ENCODE data around the gene WASF3.

The WASF3 gene

DNA sequence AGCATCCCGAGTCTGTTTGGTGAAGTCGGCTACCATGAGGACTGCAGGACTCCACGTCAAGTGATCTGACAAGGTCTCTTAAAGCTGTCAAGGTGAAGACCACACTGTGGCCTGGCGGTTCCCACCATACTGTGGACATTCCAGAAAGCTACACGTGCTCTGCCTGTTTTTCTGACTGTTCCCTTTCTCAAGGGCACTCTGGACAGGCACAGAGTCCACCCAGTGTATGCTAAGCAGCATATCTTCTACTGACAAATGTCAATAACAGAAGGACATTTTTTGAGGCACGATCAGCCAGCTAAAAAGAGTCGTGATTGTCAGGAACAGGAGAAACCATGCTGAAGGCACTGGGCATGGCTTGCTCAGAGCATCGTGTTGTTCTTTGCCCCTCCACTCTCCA is 12.8 kb upstream of the WASF3 start:
- DNase-seq (ENCODE audit: low read depth), result no peak

DNA sequence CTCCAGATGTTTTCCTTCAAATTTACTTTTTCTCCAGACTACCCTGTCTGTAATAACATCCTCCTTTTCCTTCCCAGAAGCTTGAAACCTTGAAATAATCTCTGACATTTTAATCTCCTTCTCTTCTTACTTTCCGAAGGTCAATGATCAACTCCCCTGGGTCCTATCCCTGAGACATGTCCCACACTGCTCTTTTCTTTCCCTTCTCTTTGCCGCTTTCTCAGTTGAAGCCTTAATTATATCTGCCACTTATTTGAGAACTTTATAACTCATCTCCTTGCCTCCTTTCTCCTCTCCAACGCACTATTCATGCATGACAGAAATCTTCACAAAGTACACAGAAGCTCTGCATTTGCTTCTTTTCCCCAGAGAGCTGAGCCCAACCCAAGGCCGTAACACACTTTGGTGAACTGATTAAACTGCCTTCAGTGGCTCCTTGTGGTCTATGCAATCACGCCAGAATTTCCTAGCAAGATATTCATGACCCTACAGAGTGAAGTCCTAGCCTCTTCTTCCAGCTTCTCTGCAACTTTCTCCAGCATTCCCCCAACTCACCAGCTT is 9.2 kb upstream of the WASF3 start:
- no peak for DNase-seq (ENCODE audit: low read depth)

DNA sequence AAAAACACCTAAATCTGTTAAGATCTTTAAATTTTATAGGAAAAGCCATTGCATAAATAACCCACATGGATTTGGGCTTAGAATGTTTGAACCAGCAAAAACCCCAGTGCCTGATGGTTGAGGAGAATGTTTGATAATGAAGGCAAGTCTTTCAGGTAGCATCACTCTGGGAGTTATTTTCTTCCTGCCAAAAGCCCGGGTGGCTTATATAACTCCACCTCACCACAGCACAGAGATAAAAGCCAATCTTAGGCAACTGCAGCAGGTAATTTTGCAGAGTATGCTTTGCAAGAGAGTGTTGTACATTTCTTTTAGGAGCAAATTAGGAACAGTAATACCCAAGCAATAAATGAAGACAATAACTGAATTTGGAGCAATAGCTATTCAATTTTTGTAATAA is 7.8 kb upstream of the WASF3 start:
- DNase-seq (ENCODE audit: low read depth), result no peak

DNA sequence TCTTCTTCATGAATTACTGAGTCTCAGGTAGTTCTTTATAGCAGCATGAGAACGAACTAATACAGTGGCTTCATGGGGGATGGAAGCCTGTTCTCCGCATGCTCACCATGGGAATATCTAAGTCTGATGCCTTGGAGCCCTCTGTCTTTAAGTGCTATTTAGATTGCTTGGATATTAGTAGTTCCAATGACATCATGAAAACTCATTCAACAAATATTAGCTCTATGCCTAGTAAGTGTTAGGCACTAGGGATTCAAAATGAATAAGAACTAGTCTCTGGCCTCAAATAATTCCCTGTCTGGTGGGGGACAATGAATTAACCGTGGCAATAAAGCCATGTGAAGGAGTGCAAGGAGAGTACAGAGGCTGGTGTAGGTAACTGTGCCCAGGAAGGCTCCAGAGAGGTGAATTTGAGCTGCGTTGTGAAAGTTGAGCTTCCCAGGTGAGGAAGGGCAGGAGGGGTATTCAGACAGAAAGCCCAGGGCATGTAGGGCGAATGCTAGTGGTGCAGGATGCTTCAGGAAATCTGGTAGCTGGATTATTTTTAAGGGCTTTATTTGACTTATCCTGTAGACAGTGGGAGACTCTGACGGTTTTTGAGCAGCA is 6.1 kb upstream of the WASF3 start:
- no peak for DNase-seq (ENCODE audit: low read depth)

DNA sequence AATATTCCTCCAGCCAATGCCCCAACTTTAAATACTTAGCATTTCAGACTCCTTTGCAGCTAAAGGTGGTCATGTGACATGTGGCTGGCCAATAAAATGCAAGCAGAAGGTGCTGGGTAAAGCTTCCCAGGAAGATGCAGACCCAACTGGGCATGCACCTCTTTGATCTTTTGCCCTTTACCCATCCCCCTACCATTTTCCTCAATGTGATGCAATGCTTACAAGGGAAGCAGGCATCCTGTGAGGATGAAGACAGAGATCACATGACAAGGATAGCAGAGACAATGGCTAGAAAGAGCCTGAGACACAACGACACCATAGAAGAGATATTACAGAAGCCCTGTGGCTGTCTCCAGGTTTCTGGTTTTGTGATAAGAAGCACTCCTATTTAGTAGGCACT is 2.1 kb upstream of the WASF3 start:
- DNase-seq (ENCODE audit: low read depth), result no peak

DNA sequence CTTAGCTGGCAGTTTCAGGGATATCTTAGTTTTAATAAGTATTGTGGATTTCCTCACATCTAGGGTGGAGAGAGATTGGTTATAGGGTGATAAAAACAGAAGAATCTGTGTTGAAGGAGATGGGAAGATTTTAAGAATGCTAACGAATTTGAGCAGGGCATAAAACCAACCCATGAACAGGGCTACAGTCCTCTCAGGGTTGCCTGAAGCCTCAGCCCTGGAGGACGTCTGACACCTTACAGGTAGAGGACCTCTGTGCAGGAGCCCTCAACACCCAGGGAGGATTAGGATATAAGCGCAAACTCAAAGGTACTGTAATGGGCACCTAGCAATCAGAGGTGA is 461 bp upstream of the WASF3 start:
- DNase-seq (ENCODE audit: low read depth), result no peak

DNA sequence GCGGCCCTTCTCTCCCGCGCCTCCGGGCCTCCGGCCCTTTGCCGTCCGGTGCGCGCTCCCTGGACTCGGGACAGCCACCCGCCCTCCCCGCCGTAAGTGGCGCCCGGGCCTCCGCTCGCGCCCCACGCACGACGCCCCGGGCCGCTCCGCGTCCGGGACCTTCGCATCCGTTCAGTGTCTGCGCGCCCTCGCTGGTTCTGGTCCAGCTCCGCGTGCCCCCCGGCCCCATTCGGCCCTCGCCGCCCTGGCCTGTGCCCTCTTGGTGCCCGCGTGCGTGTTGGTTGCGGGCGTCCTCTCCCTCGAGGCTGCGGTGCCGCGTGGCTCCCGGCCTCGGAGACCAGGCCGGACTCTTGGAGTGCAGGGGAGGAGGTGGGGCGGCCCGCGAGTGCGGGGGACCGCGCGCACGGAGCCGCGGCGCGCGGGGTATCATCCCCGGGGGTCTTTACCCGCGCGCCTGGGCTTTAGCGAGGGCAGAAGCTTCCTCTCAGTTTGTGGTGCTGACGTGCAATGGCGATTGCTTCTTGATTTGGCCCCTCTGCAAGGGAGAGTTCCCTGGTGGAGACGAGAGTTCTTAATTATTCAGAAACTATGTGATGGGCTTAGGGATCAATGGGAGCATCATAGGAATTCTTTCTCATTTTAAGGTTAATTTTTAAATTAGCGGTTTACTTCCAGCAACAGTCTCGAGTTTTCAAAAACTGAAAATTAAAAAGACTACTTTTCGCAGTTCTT is 757 bp downstream of the WASF3 start:
- DNase-seq (ENCODE audit: low read depth), result no peak

DNA sequence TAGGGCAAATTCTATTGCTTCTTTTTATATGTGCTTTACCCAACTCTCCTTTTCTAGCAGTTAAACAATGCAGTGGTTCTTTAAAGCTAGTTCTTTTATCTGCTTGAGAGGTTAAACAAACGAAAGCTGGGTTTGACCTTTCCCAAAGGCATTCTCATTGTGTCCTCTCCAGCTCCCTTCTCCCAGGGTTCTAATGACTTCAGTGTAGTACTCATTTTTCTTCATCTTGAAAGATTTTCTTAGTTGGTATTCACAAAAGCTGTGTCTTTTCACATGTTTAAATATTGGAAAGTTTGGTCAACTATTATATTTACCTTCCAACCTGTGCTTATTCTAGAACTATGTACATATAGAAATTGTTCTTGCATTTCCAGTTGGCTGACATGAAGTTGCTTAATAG is 1.5 kb downstream of the WASF3 start:
- DNase-seq (ENCODE audit: low read depth), result no peak

DNA sequence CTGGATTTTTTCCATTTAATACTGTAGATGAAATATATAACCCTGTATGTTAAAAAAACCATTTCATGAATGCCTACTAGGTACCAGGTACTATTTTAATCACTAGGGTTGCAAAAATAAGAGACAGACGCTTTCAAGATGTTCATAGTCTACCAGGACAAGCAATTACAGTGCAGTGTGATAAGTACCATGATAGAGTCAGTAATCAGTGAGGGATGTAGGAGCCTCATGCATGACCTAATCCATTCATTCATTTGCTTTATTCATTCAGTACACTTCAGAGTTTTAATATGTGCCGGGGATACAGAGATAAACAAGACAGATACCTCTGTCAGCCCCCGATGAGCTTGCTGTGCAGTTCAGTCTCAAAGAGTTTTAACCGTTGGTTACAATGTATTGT is 3.0 kb downstream of the WASF3 start:
- DNase-seq (ENCODE audit: low read depth), result no peak

DNA sequence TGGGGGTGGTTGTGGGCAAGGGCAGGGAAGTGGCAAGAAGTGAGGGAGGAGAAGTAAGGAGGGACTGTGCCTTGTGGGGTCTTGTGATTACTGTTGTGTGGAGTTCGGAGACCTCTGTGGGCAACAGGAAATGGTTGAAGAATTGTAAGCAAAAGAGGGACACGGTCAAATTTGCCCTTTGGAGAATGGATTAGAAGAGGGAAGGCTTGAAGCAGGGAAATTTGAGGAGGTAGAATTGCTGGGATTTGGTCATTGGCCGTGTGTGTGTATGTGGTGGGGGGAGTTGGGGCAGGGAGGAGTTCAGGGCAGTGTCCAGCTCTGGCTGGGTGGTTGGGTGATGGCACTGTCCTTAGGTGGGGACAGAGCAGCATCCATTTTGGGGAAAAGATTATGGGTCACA is 3.6 kb downstream of the WASF3 start:
- DNase-seq (ENCODE audit: low read depth), result no peak

DNA sequence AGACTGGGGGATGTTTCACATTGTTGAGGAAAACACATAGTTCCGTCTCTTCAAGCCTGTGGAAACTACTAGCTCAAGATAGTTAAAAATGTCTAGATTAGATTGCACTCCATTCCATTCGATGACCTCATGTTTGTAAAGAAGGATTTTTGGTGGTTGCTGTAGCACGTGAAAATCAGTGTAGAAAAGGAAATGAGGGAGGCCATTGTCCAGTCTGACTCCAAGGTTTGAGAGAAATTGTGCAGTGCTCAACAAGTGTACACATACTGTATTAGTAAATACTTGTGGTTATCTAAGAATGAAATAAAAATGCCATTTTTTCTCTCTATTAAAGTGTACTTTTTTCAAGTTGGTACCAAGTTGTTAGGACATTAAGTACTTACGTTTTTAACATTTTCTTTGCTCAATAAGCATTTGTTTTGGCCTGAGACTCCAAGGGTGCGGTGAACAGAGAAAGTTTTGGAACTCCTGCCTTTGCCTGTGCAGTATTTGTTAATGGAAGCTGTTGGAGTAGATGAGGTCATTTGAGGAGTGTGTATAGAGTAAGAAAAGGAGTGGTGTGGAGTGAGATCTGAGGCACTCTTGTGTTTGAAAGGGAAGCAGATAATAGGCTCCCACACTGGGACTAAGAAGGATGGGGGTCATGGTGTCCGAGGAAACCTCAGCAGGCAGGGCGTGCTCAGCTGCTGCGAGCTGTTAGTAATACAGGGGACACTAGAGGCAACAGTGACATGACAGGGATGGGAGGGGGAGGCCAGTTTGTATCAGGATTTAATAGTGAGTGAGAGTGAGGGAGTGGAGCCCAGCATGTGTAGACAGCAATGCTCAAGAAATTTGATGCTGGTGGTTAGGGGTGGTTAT is 4.4 kb downstream of the WASF3 start:
- DNase-seq (ENCODE audit: low read depth), result peak; percentile 88

DNA sequence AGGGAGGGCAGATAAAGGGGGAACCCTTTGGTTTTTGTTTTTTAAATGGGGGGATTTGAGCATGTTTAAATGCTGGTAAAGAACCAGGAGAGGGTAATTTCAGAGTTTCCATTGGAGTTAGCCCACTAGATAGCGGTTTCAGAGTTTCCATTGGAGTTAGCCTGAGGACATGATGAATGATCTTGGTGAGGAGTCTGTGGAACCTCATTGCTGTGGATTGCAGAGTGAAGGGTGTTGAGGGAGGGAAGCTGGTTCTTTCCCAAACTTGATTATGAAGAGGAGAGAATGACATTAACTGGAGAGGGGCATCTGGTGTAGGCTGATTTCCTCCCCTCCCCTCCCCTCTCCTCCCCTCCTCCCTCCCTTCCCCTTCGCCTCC is 5.0 kb downstream of the WASF3 start:
- no peak for DNase-seq (ENCODE audit: low read depth)

DNA sequence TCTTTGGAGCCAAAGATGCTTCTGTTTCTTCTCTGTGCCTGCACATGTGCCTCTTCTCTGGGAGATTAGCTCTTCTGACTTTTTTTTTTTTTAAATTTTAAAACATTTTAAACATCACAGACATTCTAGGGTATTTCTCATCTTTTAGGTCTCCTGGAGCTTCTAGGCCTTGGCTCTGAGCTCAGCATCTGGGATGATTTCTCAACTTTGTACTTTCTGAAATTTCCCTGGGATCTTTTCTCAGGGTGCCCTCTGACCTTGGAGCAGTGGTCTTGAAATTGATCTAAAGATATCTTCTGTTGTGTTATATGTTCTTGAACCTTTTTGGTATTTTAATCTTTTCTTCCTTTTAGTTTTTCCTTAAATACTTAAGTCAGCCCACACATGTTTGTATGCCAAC is 6.2 kb downstream of the WASF3 start:
- no peak for DNase-seq (ENCODE audit: low read depth)

DNA sequence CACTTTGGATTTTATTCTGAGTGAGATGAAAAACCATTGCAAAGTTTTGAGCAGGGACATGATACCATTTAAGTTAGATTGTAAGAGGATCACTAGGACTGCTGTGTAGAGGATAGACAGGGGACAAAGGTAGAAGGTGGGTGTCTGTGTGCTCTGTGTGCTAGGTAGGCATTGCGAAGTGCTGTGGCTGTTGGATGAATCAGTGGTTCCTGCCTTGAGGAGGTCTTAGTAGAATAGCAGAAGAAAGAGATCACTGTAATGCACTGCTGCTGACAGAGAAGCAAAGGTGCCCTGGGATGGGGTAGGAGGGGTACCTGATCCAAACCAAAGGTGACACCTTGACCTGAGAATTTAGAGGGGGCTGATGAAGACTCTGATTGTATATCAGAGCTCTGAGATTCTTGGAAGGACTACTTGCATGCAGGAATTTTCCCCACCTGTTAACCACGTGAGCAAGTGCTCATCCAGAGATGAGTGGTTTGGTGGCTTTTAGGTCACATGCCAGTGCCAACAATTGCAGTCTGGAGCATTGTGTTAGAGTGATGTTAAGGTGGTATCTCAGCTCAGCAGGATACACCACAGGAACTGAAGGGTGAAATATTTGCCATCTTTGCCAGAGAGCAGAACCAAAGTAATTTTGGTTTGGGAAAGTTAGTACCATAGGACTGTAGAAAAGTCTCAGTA is 10.8 kb downstream of the WASF3 start:
- DNase-seq (ENCODE audit: low read depth), result no peak

DNA sequence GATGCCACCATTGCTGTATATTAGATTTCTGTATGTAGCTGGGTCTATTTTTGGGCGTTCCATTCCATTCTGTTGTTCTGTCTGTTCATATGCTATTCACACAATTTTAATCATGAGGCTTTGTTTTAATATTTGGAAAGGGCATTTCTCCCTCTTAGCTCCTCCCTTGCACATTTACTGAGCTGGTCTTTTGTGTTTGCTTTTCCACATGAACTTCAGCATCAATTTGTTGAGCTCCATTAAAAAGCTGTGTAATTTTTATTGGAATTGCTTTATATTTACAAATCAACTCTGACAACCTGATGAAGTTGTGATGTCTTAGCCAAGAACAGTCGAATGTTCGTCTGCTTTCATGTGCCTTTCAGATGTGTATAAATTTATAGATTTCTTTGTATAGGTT is 14.0 kb downstream of the WASF3 start:
- DNase-seq (ENCODE audit: low read depth), result no peak

DNA sequence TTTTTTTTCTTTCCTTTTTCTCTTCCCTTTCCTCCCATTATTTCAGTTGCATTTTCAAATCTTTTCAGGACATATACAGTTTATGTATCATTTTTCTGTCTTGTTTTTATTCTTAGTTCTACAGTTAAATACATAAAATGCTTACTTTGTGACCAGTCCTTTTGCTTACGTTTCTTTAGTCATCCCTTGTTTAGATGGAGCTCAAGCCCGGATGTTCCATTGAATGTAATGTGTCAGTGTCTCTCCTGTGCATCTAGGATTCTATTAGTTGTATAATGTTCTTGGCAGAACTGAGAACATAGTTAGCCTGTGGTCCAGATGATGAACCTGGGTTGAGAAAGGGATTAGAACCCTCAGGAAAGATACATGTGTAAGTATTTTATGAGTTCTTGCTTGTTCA is 17.8 kb downstream of the WASF3 start:
- no peak for DNase-seq (ENCODE audit: low read depth)

DNA sequence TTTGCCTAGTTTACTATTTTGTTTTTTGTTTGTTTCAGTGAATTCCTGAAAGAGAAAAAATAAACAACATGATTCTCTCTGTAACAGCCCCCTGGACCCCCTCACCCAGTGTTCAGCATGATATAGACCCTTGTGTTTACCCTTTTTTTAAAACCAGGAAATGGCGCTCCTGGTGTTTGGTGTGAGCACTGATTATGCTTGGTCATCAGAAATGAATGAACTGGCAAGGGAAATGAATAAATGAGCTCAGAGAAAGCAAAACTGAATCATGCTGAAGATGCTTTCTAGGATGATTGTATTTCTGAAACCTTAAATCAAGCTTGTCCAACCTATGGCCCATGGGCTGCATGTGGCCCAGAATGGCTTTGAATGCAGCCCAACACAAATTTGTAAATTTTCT is 22.1 kb downstream of the WASF3 start:
- no peak for DNase-seq (ENCODE audit: low read depth)

DNA sequence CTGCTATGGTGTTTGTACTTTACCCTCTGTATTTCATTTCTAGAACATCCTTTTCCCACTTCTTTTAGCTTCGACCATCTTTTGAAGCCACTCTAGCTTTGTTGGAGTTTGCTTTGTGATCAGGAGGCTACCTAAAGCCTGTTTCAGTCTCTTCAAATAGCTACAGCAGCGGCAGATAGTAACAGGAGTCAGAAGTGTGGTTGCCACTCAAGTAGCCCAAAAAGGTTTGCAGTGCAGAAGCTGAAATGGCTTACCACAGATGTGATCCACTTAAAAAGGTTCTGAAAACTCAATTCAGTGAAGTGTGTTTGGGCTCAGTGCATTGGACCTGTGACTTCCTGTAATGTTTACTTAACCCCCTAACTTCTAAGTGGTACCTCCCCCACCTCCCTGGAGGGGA is 26.2 kb downstream of the WASF3 start:
- DNase-seq (ENCODE audit: low read depth), result no peak

DNA sequence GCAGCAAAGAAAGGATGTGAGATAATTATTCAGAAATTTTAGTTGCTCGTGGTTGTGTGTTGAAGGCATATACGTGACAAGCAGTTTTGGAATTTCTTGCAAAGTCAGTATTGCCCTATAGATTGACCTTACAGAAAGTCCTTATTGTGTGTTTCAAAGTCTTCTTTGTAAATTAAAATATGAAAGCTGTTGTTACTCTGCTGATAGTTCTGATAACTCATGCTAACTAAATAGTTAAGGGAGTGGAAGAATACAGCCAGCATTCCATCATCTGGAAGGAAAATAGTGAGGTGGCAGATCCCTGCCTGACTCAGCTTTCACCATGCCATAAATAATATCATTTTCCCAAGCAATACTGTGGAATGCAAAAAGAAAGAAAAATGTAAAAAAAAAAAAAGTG is 27.2 kb downstream of the WASF3 start:
- peak; percentile 78 for DNase-seq (ENCODE audit: low read depth)

DNA sequence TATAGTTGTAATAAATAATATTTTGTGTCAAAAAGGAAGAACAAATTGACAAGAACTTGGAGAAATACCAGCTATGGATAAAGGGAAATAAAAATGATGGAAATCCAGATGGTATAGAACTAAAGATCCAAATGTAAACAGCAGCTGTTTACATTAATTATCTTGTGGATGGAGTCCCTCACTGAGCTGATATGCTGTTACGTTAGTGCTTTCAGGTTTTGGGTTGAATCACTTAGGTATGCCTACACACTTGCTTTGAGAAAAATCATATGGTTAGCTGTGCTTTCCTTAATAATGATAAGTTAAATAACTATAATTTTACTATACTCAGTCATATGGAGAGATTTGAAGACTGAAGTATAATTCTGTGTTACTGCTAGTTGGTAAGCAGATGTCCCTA is 27.7 kb downstream of the WASF3 start:
- DNase-seq (ENCODE audit: low read depth), result no peak

DNA sequence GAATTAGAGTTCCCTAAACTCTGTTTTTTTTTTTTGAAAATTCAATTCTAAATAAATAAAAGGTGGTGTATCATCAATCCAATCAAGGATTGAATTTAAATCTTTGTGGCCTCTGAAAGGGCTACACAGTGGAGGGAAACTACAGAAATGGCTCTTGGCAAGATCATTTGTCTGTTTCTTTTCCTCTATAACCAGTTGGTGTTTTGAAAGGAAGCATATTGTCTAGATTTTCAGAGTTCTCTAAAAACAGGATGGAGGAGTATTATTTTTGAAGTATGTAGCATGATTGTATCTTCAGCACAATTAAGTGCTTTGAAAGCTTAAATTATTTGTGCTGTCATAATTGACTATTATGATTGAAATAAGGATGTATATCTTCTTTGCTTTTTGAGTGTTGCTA is 29.8 kb downstream of the WASF3 start:
- DNase-seq (ENCODE audit: low read depth), result no peak

DNA sequence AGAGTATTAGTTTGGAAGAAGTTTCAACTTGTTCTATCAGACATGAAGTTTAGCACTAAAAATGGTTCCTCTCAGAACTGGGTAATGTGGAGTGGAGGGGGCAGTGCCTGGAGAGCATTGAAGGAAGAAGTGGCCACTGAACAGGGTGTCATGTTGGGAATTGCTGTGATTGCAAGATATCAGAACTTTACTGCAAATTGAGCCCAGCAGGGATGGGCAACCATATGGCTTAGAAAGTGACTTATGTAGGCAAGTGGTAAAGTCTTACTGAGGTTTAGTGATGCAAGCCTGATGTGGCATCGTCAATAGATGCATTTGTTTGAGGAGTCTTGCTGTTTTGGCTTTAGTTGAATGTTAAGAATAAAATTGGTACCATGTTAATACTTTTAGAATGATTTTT is 31.7 kb downstream of the WASF3 start:
- DNase-seq (ENCODE audit: low read depth), result no peak

DNA sequence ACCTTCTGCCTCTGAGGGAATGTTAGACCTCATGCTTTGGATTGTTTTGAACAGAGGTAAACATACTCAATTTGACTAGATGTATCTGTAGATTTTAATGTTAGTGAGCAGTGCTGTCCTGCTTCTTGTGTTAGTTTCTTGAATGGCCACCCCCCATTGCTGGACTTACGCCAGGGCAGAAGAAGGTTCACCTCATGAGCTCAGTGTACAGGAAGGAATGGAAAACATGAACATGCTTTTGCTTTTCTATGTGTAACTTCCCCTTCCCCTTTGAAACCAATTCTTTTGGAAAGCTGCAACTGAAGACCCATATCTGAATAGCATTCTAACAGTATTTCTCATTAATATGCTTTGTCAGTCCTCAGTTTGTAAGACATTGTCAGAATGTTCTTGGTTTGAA is 32.3 kb downstream of the WASF3 start:
- no peak for DNase-seq (ENCODE audit: low read depth)

Data from GM04503 (cell line).